ENCODE data around the gene SPP1.
A peak's percentile ranks its signal among the peaks of the same experiment; 100 is the strongest.
"Not testable (repeated sequence)": the region's sequence is repeated elsewhere in the genome, so short reads cannot be mapped to it uniquely, and the experiment has no call there.

The SPP1 gene

GRCh38 chr4:87975466-87975865 lies at the start of gene SPP1:
Gene SPP1 (plus strand): TSS chr4:87975714. CDS start chr4:87976896, 1,182 bp downstream.
- Histone ChIP-seq H3K27ac (ENCODE audit: low read length) (peak within 1 kb of the TSS; percentile 39), H3K4me3 (ENCODE audit: low read length) (no peak within 1 kb of the TSS), H3K4me1 (ENCODE audit: control insufficient read depth, low read depth, low read length) (peaks cover 33% of the 10 kb centered on the region), H3K27me3 (ENCODE audit: control insufficient read depth, insufficient read depth, low read length) (no peaks in the 10 kb centered on the region), H3K9me3 (ENCODE audit: control insufficient read depth, low read depth, low read length) (no peaks in the 10 kb centered on the region), H3K9ac (ENCODE audit: low read length) (peak within 1 kb of the TSS; percentile 54), H3K36me3 (ENCODE audit: control insufficient read depth, low read depth, low read length) (no peaks in the 10 kb centered on the region)

GRCh38 chr4:87926554-87927098 lies 48.9 kb upstream of the SPP1 start:
- H3K27ac ChIP-seq (ENCODE audit: low read length), result no peak overlapping the region
- peaks cover under 1% of the 10 kb centered on the region for H3K4me1 ChIP-seq (ENCODE audit: control insufficient read depth, low read depth, low read length)
- H3K4me3 ChIP-seq (ENCODE audit: low read length), result peak overlapping the region; percentile 61
- peak overlapping the region; percentile 24 for H3K9ac ChIP-seq (ENCODE audit: low read length)
- no peaks in the 10 kb centered on the region for H3K9me3 ChIP-seq (ENCODE audit: control insufficient read depth, low read depth, low read length)
- H3K36me3 ChIP-seq (ENCODE audit: control insufficient read depth, low read depth, low read length), result peaks cover 48% of the 10 kb centered on the region
- no peaks in the 10 kb centered on the region for H3K27me3 ChIP-seq (ENCODE audit: control insufficient read depth, insufficient read depth, low read length)

- H3K27me3 ChIP-seq (ENCODE audit: control insufficient read depth, insufficient read depth, low read length), result no peaks in the 10 kb centered on the region
- peaks cover 16% of the 10 kb centered on the region for H3K4me1 ChIP-seq (ENCODE audit: control insufficient read depth, low read depth, low read length)
- no peak overlapping the region for H3K4me3 ChIP-seq (ENCODE audit: low read length)
- no peak overlapping the region for H3K9ac ChIP-seq (ENCODE audit: low read length)
- H3K36me3 ChIP-seq (ENCODE audit: control insufficient read depth, low read depth, low read length), result peaks cover 68% of the 10 kb centered on the region
- H3K9me3 ChIP-seq (ENCODE audit: control insufficient read depth, low read depth, low read length), result no peaks in the 10 kb centered on the region
- H3K27ac ChIP-seq (ENCODE audit: low read length), result no peak overlapping the region
These were observed 44.9 kb upstream of the SPP1 start for GRCh38 chr4:87930629-87931028.

GRCh38 chr4:87931932-87932331 lies 43.6 kb upstream of the SPP1 start:
- Histone ChIP-seq H3K9ac (ENCODE audit: low read length) (no peak overlapping the region), H3K4me3 (ENCODE audit: low read length) (no peak overlapping the region), H3K4me1 (ENCODE audit: control insufficient read depth, low read depth, low read length) (peaks cover 18% of the 10 kb centered on the region), H3K36me3 (ENCODE audit: control insufficient read depth, low read depth, low read length) (peaks cover 56% of the 10 kb centered on the region), H3K27ac (ENCODE audit: low read length) (no peak overlapping the region), H3K9me3 (ENCODE audit: control insufficient read depth, low read depth, low read length) (no peaks in the 10 kb centered on the region), H3K27me3 (ENCODE audit: control insufficient read depth, insufficient read depth, low read length) (no peaks in the 10 kb centered on the region)

- no peak overlapping the region for H3K9ac ChIP-seq (ENCODE audit: low read length)
- no peak overlapping the region for H3K27ac ChIP-seq (ENCODE audit: low read length)
- H3K4me3 ChIP-seq (ENCODE audit: low read length), result no peak overlapping the region
These were observed 42.8 kb upstream of the SPP1 start for GRCh38 chr4:87932718-87933141.

GRCh38 chr4:87933337-87933736 lies 42.2 kb upstream of the SPP1 start:
- H3K4me1 ChIP-seq (ENCODE audit: control insufficient read depth, low read depth, low read length), result peaks cover 20% of the 10 kb centered on the region
- H3K9ac ChIP-seq (ENCODE audit: low read length), result no peak overlapping the region
- no peaks in the 10 kb centered on the region for H3K27me3 ChIP-seq (ENCODE audit: control insufficient read depth, insufficient read depth, low read length)
- no peaks in the 10 kb centered on the region for H3K9me3 ChIP-seq (ENCODE audit: control insufficient read depth, low read depth, low read length)
- H3K27ac ChIP-seq (ENCODE audit: low read length), result peak overlapping the region; percentile 9
- peaks cover 45% of the 10 kb centered on the region for H3K36me3 ChIP-seq (ENCODE audit: control insufficient read depth, low read depth, low read length)
- H3K4me3 ChIP-seq (ENCODE audit: low read length), result no peak overlapping the region

More at GRCh38 chr4:87932718-87933141, 42.8 kb upstream of the SPP1 start:
- Histone ChIP-seq H3K9me3 (ENCODE audit: control insufficient read depth, low read depth, low read length) (no peaks in the 10 kb centered on the region), H3K27me3 (ENCODE audit: control insufficient read depth, insufficient read depth, low read length) (no peaks in the 10 kb centered on the region), H3K4me1 (ENCODE audit: control insufficient read depth, low read depth, low read length) (peaks cover 18% of the 10 kb centered on the region), H3K36me3 (ENCODE audit: control insufficient read depth, low read depth, low read length) (peaks cover 50% of the 10 kb centered on the region)

- no peaks in the 10 kb centered on the region for H3K9me3 ChIP-seq (ENCODE audit: control insufficient read depth, low read depth, low read length)
These were observed 41.3 kb upstream of the SPP1 start for GRCh38 chr4:87934157-87934704.

GRCh38 chr4:87934973-87935372 lies 40.5 kb upstream of the SPP1 start:
- peak overlapping the region; percentile 1 for H3K9ac ChIP-seq (ENCODE audit: low read length)

More at GRCh38 chr4:87934157-87934704, 41.3 kb upstream of the SPP1 start:
- H3K27ac ChIP-seq (ENCODE audit: low read length), result peak overlapping the region; percentile 9
- peaks cover 21% of the 10 kb centered on the region for H3K4me1 ChIP-seq (ENCODE audit: control insufficient read depth, low read depth, low read length)
- no peak overlapping the region for H3K4me3 ChIP-seq (ENCODE audit: low read length)
- H3K9ac ChIP-seq (ENCODE audit: low read length), result peak overlapping the region; percentile 1
- no peaks in the 10 kb centered on the region for H3K27me3 ChIP-seq (ENCODE audit: control insufficient read depth, insufficient read depth, low read length)
- H3K36me3 ChIP-seq (ENCODE audit: control insufficient read depth, low read depth, low read length), result peaks cover 36% of the 10 kb centered on the region

GRCh38 chr4:87935954-87936353 lies 39.6 kb upstream of the SPP1 start:
- Histone ChIP-seq H3K27ac (ENCODE audit: low read length) (peak overlapping the region; percentile 29), H3K36me3 (ENCODE audit: control insufficient read depth, low read depth, low read length) (peaks cover 27% of the 10 kb centered on the region), H3K9ac (ENCODE audit: low read length) (peak overlapping the region; percentile 2), H3K4me1 (ENCODE audit: control insufficient read depth, low read depth, low read length) (peaks cover 21% of the 10 kb centered on the region), H3K4me3 (ENCODE audit: low read length) (peak overlapping the region; percentile 43)
- H3K27me3 ChIP-seq (ENCODE audit: control insufficient read depth, insufficient read depth, low read length); H3K9me3 ChIP-seq (ENCODE audit: control insufficient read depth, low read depth, low read length): not testable (repeated sequence)

More at GRCh38 chr4:87934973-87935372, 40.5 kb upstream of the SPP1 start:
- Histone ChIP-seq H3K9me3 (ENCODE audit: control insufficient read depth, low read depth, low read length) (no peaks in the 10 kb centered on the region), H3K4me1 (ENCODE audit: control insufficient read depth, low read depth, low read length) (peaks cover 21% of the 10 kb centered on the region), H3K4me3 (ENCODE audit: low read length) (peak overlapping the region; percentile 43), H3K27me3 (ENCODE audit: control insufficient read depth, insufficient read depth, low read length) (no peaks in the 10 kb centered on the region), H3K36me3 (ENCODE audit: control insufficient read depth, low read depth, low read length) (peaks cover 33% of the 10 kb centered on the region), H3K27ac (ENCODE audit: low read length) (peak overlapping the region; percentile 2)

GRCh38 chr4:87937523-87937922 lies 38.0 kb upstream of the SPP1 start:
- H3K27me3 ChIP-seq (ENCODE audit: control insufficient read depth, insufficient read depth, low read length), result no peaks in the 10 kb centered on the region
- H3K9me3 ChIP-seq (ENCODE audit: control insufficient read depth, low read depth, low read length), result no peaks in the 10 kb centered on the region
- no peak overlapping the region for H3K27ac ChIP-seq (ENCODE audit: low read length)
- no peak overlapping the region for H3K4me3 ChIP-seq (ENCODE audit: low read length)
- no peak overlapping the region for H3K9ac ChIP-seq (ENCODE audit: low read length)
- H3K4me1 ChIP-seq (ENCODE audit: control insufficient read depth, low read depth, low read length), result peaks cover 21% of the 10 kb centered on the region
- H3K36me3 ChIP-seq (ENCODE audit: control insufficient read depth, low read depth, low read length), result peaks cover 13% of the 10 kb centered on the region

GRCh38 chr4:87938746-87939145 lies 36.8 kb upstream of the SPP1 start:
- H3K36me3 ChIP-seq (ENCODE audit: control insufficient read depth, low read depth, low read length), result peaks cover 4% of the 10 kb centered on the region
- no peak overlapping the region for H3K27ac ChIP-seq (ENCODE audit: low read length)
- no peak overlapping the region for H3K4me3 ChIP-seq (ENCODE audit: low read length)
- no peak overlapping the region for H3K9ac ChIP-seq (ENCODE audit: low read length)
- no peaks in the 10 kb centered on the region for H3K27me3 ChIP-seq (ENCODE audit: control insufficient read depth, insufficient read depth, low read length)
- H3K4me1 ChIP-seq (ENCODE audit: control insufficient read depth, low read depth, low read length), result peaks cover 14% of the 10 kb centered on the region
- H3K9me3 ChIP-seq (ENCODE audit: control insufficient read depth, low read depth, low read length), result no peaks in the 10 kb centered on the region

All from iPS-18a (cell line).